Neuronal stem cell (in vitro differentiated cells): ENCODE results near the gene SHFL.
A peak's percentile ranks its signal among the peaks of the same experiment; 100 is the strongest.

Experiments
- DNase-seq: peaks from one replicate; pipeline ENCODE4 v3.0.0-alpha.2; 2013; ENCODE audit warnings: low spot score
- H2AFZ ChIP-seq: one replicate; pipeline ENCODE4 v1.6.1; 2013; ENCODE audit warnings: mild to moderate bottlenecking, low read length, inconsistent platforms
- H2AK5ac ChIP-seq: 2 replicates; pipeline ENCODE4 v1.6.1; 2013; ENCODE audit warnings: low read depth, mild to moderate bottlenecking, inconsistent platforms, low read length, moderate library complexity, mixed read lengths
- H2BK120ac ChIP-seq: 2 replicates; pipeline ENCODE4 v1.6.1; 2013; ENCODE audit warnings: low read depth, mild to moderate bottlenecking, inconsistent platforms, low read length, moderate library complexity, mixed read lengths
- H2BK12ac ChIP-seq: one replicate; pipeline ENCODE4 v1.6.1; 2013; ENCODE audit warnings: low read length, inconsistent platforms
- H2BK15ac ChIP-seq: 2 replicates; pipeline ENCODE4 v1.6.1; 2013; ENCODE audit warnings: mild to moderate bottlenecking, low read length, inconsistent platforms, mixed read lengths
- H2BK5ac ChIP-seq: one replicate; pipeline ENCODE4 v1.6.1; 2013; ENCODE audit warnings: inconsistent platforms, mild to moderate bottlenecking, low read length, moderate library complexity
- H3K14ac ChIP-seq: one replicate; pipeline ENCODE4 v1.6.1; 2013; ENCODE audit warnings: low read length, inconsistent platforms
- H3K18ac ChIP-seq: 2 replicates; pipeline ENCODE4 v1.6.1; 2013; ENCODE audit warnings: low read length, inconsistent platforms
- H3K23ac ChIP-seq: 2 replicates; pipeline ENCODE4 v1.6.1; 2013; ENCODE audit warnings: low read depth, mild to moderate bottlenecking, mixed read lengths, low read length, inconsistent platforms; ENCODE audit not compliant: poor library complexity
- H3K27ac ChIP-seq: replicated peaks from 3 replicates; pipeline ENCODE4 v1.5.1; 2013; ENCODE audit warnings: low read length, inconsistent platforms
- H3K27me3 ChIP-seq, 3 experiments: 2 replicates each; pipeline ENCODE4 v1.6.1; 2013; ENCODE audit warnings: low read length in 3 of 3, mild to moderate bottlenecking in 2 of 3, inconsistent platforms in 1 of 3, low read depth in 1 of 3, mixed read lengths in 1 of 3, moderate library complexity in 1 of 3; ENCODE audit not compliant: control insufficient read depth in 3 of 3, insufficient read depth in 3 of 3
- H3K36me3 ChIP-seq, 2 donors: replicated peaks in 1 of 2; 2 replicates each; pipeline ENCODE4 v1.6.1; 2013; ENCODE audit warnings: low read length in 2 of 2; ENCODE audit not compliant: control insufficient read depth in 2 of 2, insufficient read depth in 2 of 2
- H3K4ac ChIP-seq: 2 replicates; pipeline ENCODE4 v1.6.1; 2013; ENCODE audit warnings: inconsistent platforms, mild to moderate bottlenecking, low read length, moderate library complexity
- H3K4me1 ChIP-seq, 2 donors: 1 replicate in 1 of 2; 2 replicates in 1 of 2; pipeline ENCODE4 v1.6.1; 2013; ENCODE audit warnings: low read length in 2 of 2, low read depth in 1 of 2; ENCODE audit not compliant: control insufficient read depth in 2 of 2, insufficient read depth in 1 of 2
- H3K4me2 ChIP-seq: one replicate; pipeline ENCODE4 v1.6.1; 2013; ENCODE audit warnings: mild to moderate bottlenecking, low read length, inconsistent platforms; ENCODE audit not compliant: insufficient read depth, poor library complexity, severe bottlenecking
- H3K4me3 ChIP-seq, 2 donors: 2 replicates each; pipeline ENCODE4 v1.5.1; 2013; ENCODE audit warnings: low read length in 2 of 2, mild to moderate bottlenecking in 2 of 2, inconsistent platforms in 1 of 2, moderate library complexity in 1 of 2
- H3K79me1 ChIP-seq: one replicate; pipeline ENCODE4 v1.6.1; 2013; ENCODE audit warnings: low read depth, mild to moderate bottlenecking, inconsistent platforms, low read length, moderate library complexity
- H3K9ac ChIP-seq: one replicate; pipeline ENCODE4 v1.6.1; 2013; ENCODE audit warnings: mild to moderate bottlenecking, low read depth, low read length, inconsistent platforms; ENCODE audit not compliant: poor library complexity
- H3K9me3 ChIP-seq, 2 donors: replicated peaks in 1 of 2; 2 replicates each; pipeline versions ENCODE3 to v1.6.1; 2013; ENCODE audit warnings: low read length in 2 of 2, mild to moderate bottlenecking in 2 of 2, inconsistent platforms in 1 of 2, low read depth in 1 of 2, mixed read lengths in 1 of 2, moderate library complexity in 1 of 2; ENCODE audit not compliant: control insufficient read depth in 2 of 2, insufficient read depth in 1 of 2
- H4K8ac ChIP-seq: one replicate; pipeline ENCODE4 v1.6.1; 2013; ENCODE audit warnings: low read depth, mild to moderate bottlenecking, inconsistent platforms, low read length, moderate library complexity
- H4K91ac ChIP-seq: one replicate; pipeline ENCODE4 v1.6.1; 2013; ENCODE audit warnings: low read length, low read depth, mild to moderate bottlenecking, inconsistent platforms; ENCODE audit not compliant: poor library complexity
- WGBS, 2 donors: extraction: QIAGEN DNeasy Blood & Tissue Kit; methylation state at CpG; one replicate each; pipeline ENCODE4 v1.1.7; 2013; ENCODE audit warnings: missing lambda C conversion rate in 2 of 2, mixed read lengths in 1 of 2; ENCODE audit not compliant: insufficient read length in 2 of 2, insufficient replicate concordance in 1 of 2; ENCODE audit errors: extremely low coverage in 2 of 2; 5-methylcytosine and 5-hydroxymethylcytosine counted together

The SHFL gene

DNA sequence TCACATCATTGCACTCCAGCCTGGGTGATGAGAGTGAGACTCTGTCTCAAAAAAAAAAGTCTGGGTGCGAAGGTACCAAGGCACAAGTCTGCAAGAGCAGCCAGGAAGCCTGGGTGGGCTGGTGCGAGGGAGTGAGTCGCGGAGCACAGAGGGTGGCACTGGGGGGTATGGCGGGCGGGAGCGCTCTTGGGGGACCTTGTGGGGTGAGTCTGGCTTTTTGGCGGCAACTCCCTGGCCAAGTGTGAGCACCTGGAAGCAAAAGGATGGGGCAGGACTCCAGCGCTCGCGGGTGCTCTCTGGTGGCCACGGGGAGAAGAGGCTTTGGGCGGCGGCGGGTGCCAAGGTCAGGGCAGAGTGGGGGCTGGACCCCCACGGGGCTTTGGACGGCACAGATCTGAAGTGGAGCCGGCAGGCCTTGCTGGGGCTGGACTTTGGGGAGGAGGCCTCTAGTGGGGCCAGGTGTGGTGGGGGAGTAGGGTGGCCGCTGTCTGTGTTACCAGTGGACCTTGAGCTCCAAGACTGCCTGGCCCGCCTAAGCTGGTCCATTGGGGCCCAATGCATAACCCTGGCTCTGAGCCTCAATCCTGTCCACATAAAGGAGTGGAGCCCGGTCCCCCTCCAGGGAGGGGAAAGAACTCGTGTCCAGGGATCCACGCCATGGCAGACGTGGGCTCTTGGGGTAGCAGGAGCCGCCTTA, 26.9 kb downstream of the SHFL start:
- no peaks in the 10 kb centered on the region for H3K9me3 ChIP-seq
- H3K4me2 ChIP-seq: no peak overlapping the region
- no peak overlapping the region for H3K9ac ChIP-seq
- H3K79me1 ChIP-seq: peaks cover 17% of the 10 kb centered on the region
- H3K4ac ChIP-seq: no peak overlapping the region
- no peaks in the 10 kb centered on the region for H3K27me3 ChIP-seq
- H2BK120ac ChIP-seq: no peak overlapping the region
- no CpG with 5 or more reads among the region's 25 CpGs for WGBS, 2 donors
- H3K27ac ChIP-seq: no peak overlapping the region
- no peak overlapping the region for H3K4me3 ChIP-seq
- H2AFZ ChIP-seq: no peak overlapping the region
- no peak overlapping the region for H4K8ac ChIP-seq
- no peak overlapping the region for H3K18ac ChIP-seq
- no peak overlapping the region for H2BK15ac ChIP-seq
- H3K23ac ChIP-seq: peak overlapping the region; percentile 55
- no peak overlapping the region for H4K91ac ChIP-seq
- H3K36me3 ChIP-seq: peaks cover 65 to 89% of the 10 kb centered on the region in 2 donors
- H2BK12ac ChIP-seq: no peak overlapping the region
- no peaks in the 10 kb centered on the region for H3K4me1 ChIP-seq
- no peak overlapping the region for H2BK5ac ChIP-seq
- no peak for DNase-seq
- H2AK5ac ChIP-seq: no peak overlapping the region
- no peak overlapping the region for H3K14ac ChIP-seq

DNA sequence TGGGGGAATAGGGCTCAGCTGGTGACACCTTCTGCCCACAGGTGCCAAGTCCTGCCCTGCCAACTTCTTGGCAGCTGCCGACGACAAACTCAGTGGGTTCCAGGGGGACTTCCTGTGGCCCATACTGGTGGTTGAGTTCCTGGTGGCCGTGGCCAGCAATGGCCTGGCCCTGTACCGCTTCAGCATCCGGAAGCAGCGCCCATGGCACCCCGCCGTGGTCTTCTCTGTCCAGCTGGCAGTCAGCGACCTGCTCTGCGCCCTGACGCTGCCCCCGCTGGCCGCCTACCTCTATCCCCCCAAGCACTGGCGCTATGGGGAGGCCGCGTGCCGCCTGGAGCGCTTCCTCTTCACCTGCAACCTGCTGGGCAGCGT, 27.5 kb downstream of the SHFL start:
- Histone ChIP-seq H2BK5ac (no peak overlapping the region), H4K91ac (no peak overlapping the region)

DNA sequence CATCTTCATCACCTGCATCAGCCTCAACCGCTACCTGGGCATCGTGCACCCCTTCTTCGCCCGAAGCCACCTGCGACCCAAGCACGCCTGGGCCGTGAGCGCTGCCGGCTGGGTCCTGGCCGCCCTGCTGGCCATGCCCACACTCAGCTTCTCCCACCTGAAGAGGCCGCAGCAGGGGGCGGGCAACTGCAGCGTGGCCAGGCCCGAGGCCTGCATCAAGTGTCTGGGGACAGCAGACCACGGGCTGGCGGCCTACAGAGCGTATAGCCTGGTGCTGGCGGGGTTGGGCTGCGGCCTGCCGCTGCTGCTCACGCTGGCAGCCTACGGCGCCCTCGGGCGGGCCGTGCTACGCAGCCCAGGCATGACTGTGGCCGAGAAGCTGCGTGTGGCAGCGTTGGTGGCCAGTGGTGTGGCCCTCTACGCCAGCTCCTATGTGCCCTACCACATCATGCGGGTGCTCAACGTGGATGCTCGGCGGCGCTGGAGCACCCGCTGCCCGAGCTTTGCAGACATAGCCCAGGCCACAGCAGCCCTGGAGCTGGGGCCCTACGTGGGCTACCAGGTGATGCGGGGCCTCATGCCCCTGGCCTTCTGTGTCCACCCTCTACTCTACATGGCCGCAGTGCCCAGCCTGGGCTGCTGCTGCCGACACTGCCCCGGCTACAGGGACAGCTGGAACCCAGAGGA, 28.0 kb downstream of the SHFL start:
- no peak overlapping the region for H4K8ac ChIP-seq
- H3K4me3 ChIP-seq: no peak overlapping the region
- H3K4ac ChIP-seq: peak overlapping the region; percentile 11
- H3K79me1 ChIP-seq: peaks cover 22% of the 10 kb centered on the region
- H3K9me3 ChIP-seq: no peaks in the 10 kb centered on the region
- whole genome bisulfite sequencing, 2 donors: no CpG with 5 or more reads among the region's 43 CpGs
- H2BK120ac ChIP-seq: no peak overlapping the region
- H3K9ac ChIP-seq: no peak overlapping the region
- H2BK15ac ChIP-seq: no peak overlapping the region
- H2AK5ac ChIP-seq: no peak overlapping the region
- DNase-seq: no peak
- peaks cover 62 to 88% of the 10 kb centered on the region in 2 donors for H3K36me3 ChIP-seq
- peak overlapping the region; percentile 41 for H2BK12ac ChIP-seq
- peak overlapping the region; percentile 56 for H3K14ac ChIP-seq
- no peak overlapping the region for H3K4me2 ChIP-seq
- peak overlapping the region; percentile 85 for H3K23ac ChIP-seq
- H3K18ac ChIP-seq: no peak overlapping the region
- no peak overlapping the region for H4K91ac ChIP-seq
- no peak overlapping the region for H2AFZ ChIP-seq
- H3K27ac ChIP-seq: no peak overlapping the region
- H2BK5ac ChIP-seq: peak overlapping the region; percentile 11
- H3K4me1 ChIP-seq: peaks cover 4% of the 10 kb centered on the region in 2 donors
- no peaks in the 10 kb centered on the region for H3K27me3 ChIP-seq

More for the DNA sequence above, 27.5 kb downstream of the SHFL start:
- Histone ChIP-seq H2BK15ac (no peak overlapping the region), H2BK120ac (no peak overlapping the region), H3K18ac (no peak overlapping the region), H3K36me3 (peaks cover 60 to 89% of the 10 kb centered on the region in 2 donors), H3K9me3 (no peaks in the 10 kb centered on the region), H3K4ac (no peak overlapping the region), H3K4me2 (no peak overlapping the region), H3K27me3 (no peaks in the 10 kb centered on the region), H3K4me1 (no peaks in the 10 kb centered on the region), H3K79me1 (peaks cover 17% of the 10 kb centered on the region), H2BK12ac (no peak overlapping the region), H2AFZ (no peak overlapping the region), H3K14ac (no peak overlapping the region), H3K23ac (peak overlapping the region; percentile 85), H3K9ac (no peak overlapping the region), H3K4me3 (no peak overlapping the region), H2AK5ac (no peak overlapping the region), H4K8ac (no peak overlapping the region), H3K27ac (no peak overlapping the region)
- WGBS, 2 donors: no CpG with 5 or more reads among the region's 19 CpGs
- no peak for DNase-seq

DNA sequence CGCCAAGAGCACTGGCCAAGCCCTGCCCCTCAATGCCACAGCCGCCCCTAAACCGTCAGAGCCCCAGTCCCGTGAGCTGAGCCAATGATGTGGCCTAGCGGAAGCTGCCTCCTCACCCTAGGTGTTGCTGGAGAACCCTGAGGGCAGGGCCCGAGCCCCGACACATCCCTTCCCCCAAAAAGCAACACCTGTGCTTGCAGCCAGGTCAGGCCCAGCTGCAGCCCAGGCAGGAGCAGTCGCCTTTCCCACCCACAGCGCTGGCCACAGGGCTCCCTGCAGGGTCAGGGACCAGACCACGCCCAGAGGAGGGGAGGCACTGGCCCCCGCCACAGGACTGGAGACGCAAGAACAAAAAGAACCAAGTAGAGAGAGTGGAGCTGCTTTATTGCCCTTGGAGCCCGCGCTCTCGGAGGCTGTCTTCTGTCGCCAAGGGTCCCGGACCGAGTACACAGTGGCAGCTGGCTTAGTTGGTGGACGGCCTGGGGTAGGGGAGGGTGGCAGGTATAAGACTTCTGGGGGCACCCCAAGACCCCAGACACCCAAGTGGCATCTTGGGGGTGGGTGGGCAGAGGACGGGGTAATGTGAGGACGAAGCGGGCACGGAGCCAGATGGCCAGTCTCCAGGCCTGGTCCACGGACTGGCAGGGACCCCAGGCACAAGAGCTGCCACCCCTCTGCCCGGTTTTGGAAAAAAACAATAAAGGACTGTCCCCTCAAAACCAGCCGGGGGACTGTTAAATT, 28.7 kb downstream of the SHFL start:
- no peak overlapping the region for H3K18ac ChIP-seq
- peak overlapping the region; percentile 85 for H3K23ac ChIP-seq
- H3K27ac ChIP-seq: no peak overlapping the region
- H3K79me1 ChIP-seq: peaks cover 21% of the 10 kb centered on the region
- no peak overlapping the region for H2BK12ac ChIP-seq
- no peak overlapping the region for H4K91ac ChIP-seq
- peak overlapping the region; percentile 11 for H2BK5ac ChIP-seq
- no peak overlapping the region for H3K4me2 ChIP-seq
- H3K4ac ChIP-seq: no peak overlapping the region
- no peak overlapping the region for H3K4me3 ChIP-seq
- peaks cover 55 to 81% of the 10 kb centered on the region in 2 donors for H3K36me3 ChIP-seq
- H3K9me3 ChIP-seq: no peaks in the 10 kb centered on the region
- H3K9ac ChIP-seq: no peak overlapping the region
- H2BK120ac ChIP-seq: no peak overlapping the region
- peaks cover 6 to 8% of the 10 kb centered on the region in 2 donors for H3K4me1 ChIP-seq
- no peak overlapping the region for H4K8ac ChIP-seq
- H3K14ac ChIP-seq: peak overlapping the region; percentile 56
- no CpG with 5 or more reads among the region's 26 CpGs for WGBS, 2 donors
- H2BK15ac ChIP-seq: no peak overlapping the region
- H3K27me3 ChIP-seq: no peaks in the 10 kb centered on the region
- H2AK5ac ChIP-seq: no peak overlapping the region
- H2AFZ ChIP-seq: no peak overlapping the region
- no peak for DNase-seq
